D721Med (cell line): ENCODE measurements around the gene DCUN1D4.
A peak's percentile ranks its signal among the peaks of the same experiment; 100 is the strongest.

Source experiments
- DNase-seq: peaks from one replicate; pipeline ENCODE4 v3.0.0; 2011; ENCODE audit warnings: low spot score; ENCODE audit not compliant: insufficient read length
- FAIRE-seq: peaks from 2 replicates; lab custom pipeline; 2011; peaks lifted over from hg19 to GRCh38; lab: Jason Lieb, UNC
- TF ChIP-seq, protein P1 (sequence below): IDR thresholded peaks from 2 replicates; pipeline ENCODE4 v1.5.1; 2012; ENCODE audit warnings: mild to moderate bottlenecking, control low read depth; ENCODE audit not compliant: insufficient read depth; ENCODE audit errors: missing control alignments

Gene DCUN1D4

DNA sequence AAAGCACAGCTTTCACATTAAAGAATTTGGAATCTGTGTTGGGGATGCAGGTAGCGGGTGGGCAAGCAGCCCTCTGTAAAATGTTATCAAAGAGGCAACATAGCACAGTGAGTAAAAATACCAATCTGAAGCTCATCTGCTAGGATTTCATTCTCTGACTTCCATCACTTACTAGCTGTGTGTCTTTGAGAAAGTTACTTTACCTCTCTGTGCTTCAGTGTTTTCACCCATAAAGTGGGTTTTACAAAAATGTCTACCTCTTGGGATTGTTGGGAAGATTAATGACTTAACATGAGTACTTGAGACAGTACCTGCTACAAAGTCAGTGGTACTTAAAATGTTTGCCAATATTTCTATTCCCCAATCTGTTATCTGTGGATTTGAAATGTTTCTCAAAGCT is 7.9 kb upstream of the DCUN1D4 start:
- DNase-seq (no peak), FAIRE-seq (no peak)
- TF ChIP-seq, protein P1, sequence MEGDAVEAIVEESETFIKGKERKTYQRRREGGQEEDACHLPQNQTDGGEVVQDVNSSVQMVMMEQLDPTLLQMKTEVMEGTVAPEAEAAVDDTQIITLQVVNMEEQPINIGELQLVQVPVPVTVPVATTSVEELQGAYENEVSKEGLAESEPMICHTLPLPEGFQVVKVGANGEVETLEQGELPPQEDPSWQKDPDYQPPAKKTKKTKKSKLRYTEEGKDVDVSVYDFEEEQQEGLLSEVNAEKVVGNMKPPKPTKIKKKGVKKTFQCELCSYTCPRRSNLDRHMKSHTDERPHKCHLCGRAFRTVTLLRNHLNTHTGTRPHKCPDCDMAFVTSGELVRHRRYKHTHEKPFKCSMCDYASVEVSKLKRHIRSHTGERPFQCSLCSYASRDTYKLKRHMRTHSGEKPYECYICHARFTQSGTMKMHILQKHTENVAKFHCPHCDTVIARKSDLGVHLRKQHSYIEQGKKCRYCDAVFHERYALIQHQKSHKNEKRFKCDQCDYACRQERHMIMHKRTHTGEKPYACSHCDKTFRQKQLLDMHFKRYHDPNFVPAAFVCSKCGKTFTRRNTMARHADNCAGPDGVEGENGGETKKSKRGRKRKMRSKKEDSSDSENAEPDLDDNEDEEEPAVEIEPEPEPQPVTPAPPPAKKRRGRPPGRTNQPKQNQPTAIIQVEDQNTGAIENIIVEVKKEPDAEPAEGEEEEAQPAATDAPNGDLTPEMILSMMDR, result no peak

DNA sequence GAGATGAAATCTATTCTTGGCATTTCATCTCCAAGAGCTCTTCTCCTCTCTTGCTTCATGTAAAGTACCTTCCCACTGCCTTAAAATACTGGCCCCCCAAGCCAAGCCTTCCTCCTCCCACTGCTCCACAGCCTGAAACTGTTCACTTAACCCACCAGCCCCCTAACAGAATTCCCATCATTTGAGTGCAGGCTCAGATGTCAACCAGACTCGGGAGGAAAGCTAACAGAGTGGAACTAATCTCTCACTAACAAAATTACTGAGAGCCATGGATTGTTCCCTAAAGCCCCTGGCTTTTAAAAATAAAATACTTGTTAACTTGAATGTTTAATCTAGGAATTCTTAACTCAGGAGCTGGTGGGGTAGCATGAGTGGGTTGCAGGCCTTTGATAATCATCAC is 7.1 kb upstream of the DCUN1D4 start:
- DNase-seq (peak; percentile 24), FAIRE-seq (no peak)
- TF ChIP-seq, protein P1, result no peak

DNA sequence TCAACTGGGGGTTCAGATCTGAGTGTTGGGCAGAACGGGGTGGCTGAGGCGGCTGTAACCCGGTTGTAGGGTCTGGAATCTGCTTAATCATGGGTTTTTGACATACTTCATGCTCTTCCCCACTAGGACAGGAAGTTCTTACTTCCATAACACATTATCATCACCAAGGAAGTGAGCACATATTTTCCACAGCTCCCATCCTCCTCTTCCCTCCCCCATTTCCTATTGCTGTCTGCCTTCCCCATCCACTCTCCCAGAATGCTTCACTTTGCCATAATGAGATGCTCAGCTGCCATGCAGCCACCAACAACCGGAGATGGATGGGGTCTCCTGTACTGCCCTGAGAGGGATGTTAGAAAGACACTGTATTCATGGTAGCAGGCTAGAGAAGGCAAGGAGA is 6.4 kb upstream of the DCUN1D4 start:
- FAIRE-seq (no peak), DNase-seq (no peak)
- TF ChIP-seq, protein P1, result no peak

DNA sequence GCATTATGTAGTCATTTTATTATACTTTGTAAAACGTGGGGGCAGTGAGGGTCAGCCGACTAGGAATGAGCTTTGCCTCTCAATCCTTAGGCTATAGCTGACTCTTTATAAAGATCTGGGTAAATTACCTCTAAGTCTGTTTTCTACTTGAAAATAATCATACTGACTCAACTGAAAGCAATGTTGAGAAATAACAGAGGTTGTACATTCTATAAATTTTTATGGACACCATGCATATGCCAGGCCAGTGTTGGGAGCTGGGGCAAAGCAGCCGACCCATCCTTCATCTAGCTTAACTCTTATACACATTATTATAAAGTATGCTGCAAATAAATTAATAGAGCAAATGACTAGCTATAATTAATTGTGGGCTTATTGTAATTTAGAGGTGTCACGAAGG is 2.2 kb upstream of the DCUN1D4 start:
- TF ChIP-seq, protein P1, result no peak
- DNase-seq, result no peak
- no peak for FAIRE-seq

DNA sequence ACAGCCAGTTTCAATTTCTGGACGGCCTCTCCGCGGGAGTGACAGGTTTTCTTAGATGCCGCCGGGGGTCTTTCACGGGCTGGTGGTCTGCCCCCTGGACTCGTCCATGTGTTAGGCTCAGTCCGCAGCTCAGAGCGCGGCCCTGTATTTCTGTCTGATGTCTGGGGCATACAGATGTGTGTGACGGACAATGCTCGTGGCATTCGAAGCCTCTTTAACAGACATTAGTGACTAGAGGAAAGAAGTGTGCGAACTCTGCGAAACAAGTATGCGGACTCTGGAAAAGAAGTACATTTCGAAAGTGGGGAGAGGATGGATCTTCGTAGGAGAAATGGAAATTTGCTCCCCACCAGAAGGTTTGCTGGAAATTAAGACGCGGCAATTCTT is 793 bp upstream of the DCUN1D4 start:
- DNase-seq (no peak), FAIRE-seq (no peak)
- TF ChIP-seq, protein P1, result no peak

DNA sequence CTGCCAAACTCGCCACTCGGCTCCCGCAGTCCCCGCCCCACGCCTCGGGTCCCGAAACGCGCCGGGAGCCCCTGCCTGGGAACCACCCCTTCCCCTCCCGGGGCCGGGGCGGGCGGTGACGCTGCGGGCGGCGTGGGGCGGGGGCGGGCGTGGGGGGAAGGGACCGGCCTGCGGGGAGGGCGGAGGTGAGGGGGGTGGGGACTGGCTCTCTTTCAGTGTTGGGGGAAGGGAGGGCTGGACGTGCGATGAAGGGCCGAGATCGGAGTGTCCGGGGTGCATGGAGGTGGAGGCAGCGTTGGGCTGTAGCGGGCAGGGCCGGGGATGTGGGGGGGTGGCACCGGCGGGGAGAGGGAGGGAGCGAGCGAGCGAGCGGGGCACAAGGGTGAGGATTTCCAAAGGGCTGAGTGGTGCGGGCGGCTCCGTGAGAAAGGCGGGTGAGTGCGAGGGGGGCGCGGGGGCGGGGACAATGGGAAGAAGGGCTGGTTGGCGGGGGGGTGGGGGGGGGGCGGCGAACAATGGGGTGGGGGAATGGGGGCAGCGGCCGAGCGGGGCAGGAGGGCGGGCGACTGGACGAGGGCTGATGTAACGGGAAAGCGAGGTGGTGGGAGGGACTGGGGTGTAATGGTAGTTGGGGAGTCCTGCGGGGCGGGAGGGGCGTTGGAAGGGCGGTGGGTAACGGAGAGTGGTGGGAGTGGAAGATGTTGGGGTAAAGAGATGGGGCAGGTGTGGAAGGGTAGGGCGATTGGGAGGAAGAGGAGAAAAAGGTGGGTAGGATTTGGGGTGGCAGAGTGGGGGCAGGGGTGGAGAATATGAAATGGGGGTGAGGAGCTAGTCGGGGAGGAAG is 578 bp downstream of the DCUN1D4 start:
- DNase-seq (no peak), FAIRE-seq (no peak)
- TF ChIP-seq, protein P1, result no peak

DNA sequence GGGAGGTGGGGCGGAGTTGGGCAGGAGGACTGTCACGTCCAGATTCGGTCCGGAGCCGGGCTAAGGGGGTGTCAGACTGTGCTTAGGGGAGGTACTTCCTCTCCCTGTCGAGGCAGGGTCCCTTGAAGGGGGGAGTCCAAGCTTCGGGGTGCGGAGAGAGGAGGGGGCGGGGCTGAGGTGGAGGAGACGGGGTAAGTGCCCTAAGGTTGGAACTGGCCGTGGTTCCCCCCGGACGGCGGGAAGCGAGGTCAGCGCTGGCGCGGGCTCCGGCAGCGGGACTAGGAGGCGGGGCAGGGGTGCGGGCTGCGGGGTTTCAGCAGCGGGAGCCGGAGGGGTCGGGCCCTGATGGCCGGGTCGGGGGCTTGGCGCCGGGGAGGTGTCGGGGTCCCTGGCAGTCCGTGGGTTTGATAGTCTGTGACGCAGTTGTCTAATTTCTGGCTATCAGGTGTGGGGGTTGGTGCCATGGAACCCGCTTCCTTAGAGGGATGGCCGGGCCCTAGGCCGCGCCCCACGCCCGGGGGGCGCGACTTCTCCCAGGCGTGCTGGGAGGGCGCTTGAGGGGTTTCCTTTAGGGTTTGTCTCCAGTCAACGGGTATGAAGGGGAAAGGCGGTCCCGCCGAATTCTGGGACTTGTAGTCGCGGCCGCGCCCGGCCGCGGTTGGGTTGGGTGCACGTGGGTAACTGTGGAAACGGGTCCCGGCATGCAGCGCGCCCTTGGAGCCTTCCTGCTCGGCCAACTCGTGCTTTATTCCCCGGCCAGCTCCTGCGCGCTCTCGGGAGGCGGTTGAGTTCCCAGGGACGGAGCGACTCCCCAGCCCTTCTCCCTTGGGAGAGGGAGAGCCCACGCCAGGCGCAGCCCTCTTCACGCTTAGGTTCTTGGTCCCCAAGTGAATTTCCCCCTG is 1.5 kb downstream of the DCUN1D4 start:
- TF ChIP-seq, protein P1, result no peak
- peak; percentile 29 for DNase-seq
- FAIRE-seq, result no peak
